Adrenal gland (tissue), 12 donors: ENCODE data around the gene KRT77. TPM values are rescaled to one million over a fixed set of nuclear protein-coding genes. Genes with fewer than 3 reads are reported as not detected.

ENCODE experiments used
- DNase-seq, 7 donors: peaks; one replicate each; pipeline ENCODE4 v3.0.0-alpha.2; 2019 to 2020
- H3K27ac ChIP-seq, 5 donors: fragments of 200-600 bp; sonication (generic) in 4 of 5; 1 replicate in 3 of 5; 2 replicates in 2 of 5; pipeline versions ENCODE4 v1.5.1 to v1.8.0; 2016 to 2020; ENCODE audit warnings: mild to moderate bottlenecking in 1 of 5
- H3K27me3 ChIP-seq: fragments of 200-600 bp; 2 replicates; pipeline ENCODE4 v1.8.0; 2021
- H3K36me3 ChIP-seq, 2 donors: fragments of 200-600 bp; replicated peaks in 1 of 2; 1 replicate in 1 of 2; 2 replicates in 1 of 2; pipeline versions ENCODE4 v1.5.1 to v1.8.0; 2018 to 2022
- H3K4me1 ChIP-seq, 2 donors: fragments of 200-600 bp; replicated peaks in 1 of 2; 1 replicate in 1 of 2; 2 replicates in 1 of 2; pipeline versions ENCODE4 v1.5.1 to v1.8.0; 2018 to 2021
- H3K4me3 ChIP-seq, 4 donors: fragments of 200-600 bp; sonication (generic) in 3 of 4; one replicate each; pipeline ENCODE4 v1.5.1; 2016 to 2018
- H3K9me3 ChIP-seq, 3 donors: fragments of 200-600 bp; sonication (generic) in 1 of 3; replicated peaks in 1 of 3; 1 replicate in 2 of 3; 2 replicates in 1 of 3; pipeline versions ENCODE4 v1.5.1 to v1.8.0; 2016 to 2021
- CTCF ChIP-seq, 6 experiments: fragments of 450-650 bp in 4 of 6; fragments of 200-600 bp in 2 of 6; sonication (generic) in 1 of 6; IDR thresholded peaks; 1 replicate in 5 of 6; 2 replicates in 1 of 6; pipeline versions ENCODE4 v1.5.1 to v1.8.0; 2016 to 2021; ENCODE audit warnings: antibody characterized with exemption in 6 of 6, mild to moderate bottlenecking in 2 of 6, moderate library complexity in 1 of 6
- POLR2A ChIP-seq, 2 donors: fragments of 450-650 bp; IDR thresholded peaks; one replicate each; pipeline ENCODE4 v1.6.1; 2017; ENCODE audit warnings: antibody characterized with exemption in 2 of 2, mild to moderate bottlenecking in 2 of 2, moderate library complexity in 1 of 2
- WGBS, 4 donors: extraction: QIAGEN DNeasy Blood & Tissue Kit in 2 of 4; methylation state at CpG; one replicate each; pipeline versions ENCODE4 v1.1.5 to v1.1.7; 2013 to 2017; 5-methylcytosine and 5-hydroxymethylcytosine counted together
- intact Hi-C, 2 donors: fragments of 100-400 bp; cut with DNase I; formaldehyde crosslinking; loops; one replicate each; pipeline versions ENCODE4 v1.14.1 to v1.15.0; 2022 to 2023
- polyA plus RNA-seq, 3 donors: library from polyadenylated mRNA; stranded (reverse); fragments of 200-250 nt in 2 of 3; fragments of 350-450 nt in 1 of 3; fragmentation: Illumina TruSeq in 1 of 3; extraction: RNeasy Lipid Tissue Mini Kit (QIAGEN cat#74804) in 1 of 3; gene quantifications; one replicate each; pipeline ENCODE4 v1.2.3, GENCODE V29; 2013 to 2014
- total RNA-seq, 9 donors: library from RNA; depleted of rRNA in 4 of 9; stranded (reverse); fragments of >200 nt in 4 of 9; fragments of 120-200 nt in 1 of 9; fragmentation: NEBNext Ultra II Directional in 1 of 9; extraction: Animal tissue kit (Norgen Biotek cat#: 25700) in 1 of 9; gene quantifications; one replicate each; pipeline versions ENCODE4 v1.1.0 to v1.2.4, GENCODE V29; 2013 to 2023
- donor health status: healthy with polysubstance abuse.
- donor health status: Bipolar disorder and iron deficiency.
- donor health status: DM: yes; HTN: yes; CAD: no.
- donor health status: DM: no; HTN: no; CAD: no.
- donor health status: DM: no; HTN: no; CAD: no.
- donor health status: DM: yes; HTN: yes; CAD: no.

Gene KRT77
- total and polyA plus RNA-seq, 12 donors: not detected

GRCh38 chr12:52708010-52708409 lies 4.7 kb upstream of the KRT77 start:
- Histone ChIP-seq H3K9me3 (no peaks in the 10 kb centered on the region), H3K4me3 (no peak overlapping the region), H3K27me3 (no peaks in the 10 kb centered on the region), H3K4me1 (no peaks in the 10 kb centered on the region), H3K27ac (no peak overlapping the region), H3K36me3 (no peaks in the 10 kb centered on the region)
- no peak for TF ChIP-seq POLR2A (IDR thresholded peaks at IDR 0.05)
- no peak for TF ChIP-seq CTCF (IDR thresholded peaks at IDR 0.05)
- WGBS, 4 donors: 56 to 75% (median 61%) methylated on average over 4 of the region's 4 CpGs
- no peak for DNase-seq
- intact Hi-C loops: no loop called here

- Histone ChIP-seq H3K4me3 (no peak overlapping the region), H3K4me1 (no peaks in the 10 kb centered on the region), H3K36me3 (no peaks in the 10 kb centered on the region), H3K27ac (no peak overlapping the region), H3K9me3 (no peaks in the 10 kb centered on the region), H3K27me3 (peaks cover 3% of the 10 kb centered on the region)
- WGBS, 4 donors: 63 to 74% (median 73%) methylated on average over 7 of the region's 7 CpGs
- no peak for DNase-seq
- TF ChIP-seq POLR2A (IDR thresholded peaks at IDR 0.05) (no peak), CTCF (IDR thresholded peaks at IDR 0.05) (no peak)
- intact Hi-C loops: no loop called here
Measured at GRCh38 chr12:52704464-52704863, 1.1 kb upstream of the KRT77 start.

GRCh38 chr12:52703878-52704277 lies 554 bp upstream of the KRT77 start:
- DNase-seq: no peak
- H3K27ac ChIP-seq: no peak overlapping the region
- H3K9me3 ChIP-seq: no peaks in the 10 kb centered on the region
- H3K4me3 ChIP-seq: no peak overlapping the region
- H3K4me1 ChIP-seq: no peaks in the 10 kb centered on the region
- no peaks in the 10 kb centered on the region for H3K36me3 ChIP-seq
- intact Hi-C loops: no loop called here
- H3K27me3 ChIP-seq: peaks cover 3% of the 10 kb centered on the region
- TF ChIP-seq CTCF (IDR thresholded peaks at IDR 0.05): no peak
- TF ChIP-seq POLR2A (IDR thresholded peaks at IDR 0.05): no peak
- 51 to 73% (median 67%) methylated on average over 1 of the region's 1 CpG for WGBS, 4 donors

GRCh38 chr12:52702338-52702737 lies 986 bp downstream of the KRT77 start:
- intact Hi-C loops: no loop called here
- Histone ChIP-seq H3K9me3 (no peaks in the 10 kb centered on the region), H3K36me3 (no peaks in the 10 kb centered on the region), H3K27me3 (peaks cover 3% of the 10 kb centered on the region), H3K4me1 (no peaks in the 10 kb centered on the region), H3K4me3 (no peak overlapping the region), H3K27ac (no peak overlapping the region)
- TF ChIP-seq POLR2A (IDR thresholded peaks at IDR 0.05) (no peak), CTCF (IDR thresholded peaks at IDR 0.05) (no peak)
- WGBS, 4 donors: 64 to 79% (median 71%) methylated on average over 2 of the region's 2 CpGs
- DNase-seq: no peak
